Stimulated activated memory B cell treated with anti-CD40 and anti-IgM and Interleukin-4, amounts not matched to agents 10 μg/mL and 1 μg/mL and 100 μg/mL, for 72 hours (primary cell): ENCODE measurements around the gene SFXN4.
"Not testable (repeated sequence)": the region's sequence is repeated elsewhere in the genome, so short reads cannot be mapped to it uniquely, and the experiment has no call there.

Source experiments
- ATAC-seq: fragments of 150-1000 bp; cut with Tn5 transposase; 2 replicates; pipeline ENCODE4 v1.10.0; 2021
- H3K27ac Mint-ChIP-seq: one replicate; pipeline ENCODE4 v1.8.0; 2022; ENCODE audit warnings: mild to moderate bottlenecking, mixed read lengths
- H3K27me3 Mint-ChIP-seq: one replicate; pipeline ENCODE4 v1.8.0; 2022; ENCODE audit warnings: mixed read lengths
- H3K36me3 Mint-ChIP-seq: one replicate; pipeline ENCODE4 v1.8.0; 2022; ENCODE audit warnings: mixed read lengths
- H3K4me1 Mint-ChIP-seq: one replicate; pipeline ENCODE4 v1.8.0; 2022; ENCODE audit warnings: mixed read lengths
- H3K4me3 Mint-ChIP-seq: one replicate; pipeline ENCODE4 v1.8.0; 2022; ENCODE audit warnings: mild to moderate bottlenecking, moderate library complexity, mixed read lengths
- H3K9me3 Mint-ChIP-seq: one replicate; pipeline ENCODE4 v1.8.0; 2022; ENCODE audit warnings: mixed read lengths

The SFXN4 gene

DNA sequence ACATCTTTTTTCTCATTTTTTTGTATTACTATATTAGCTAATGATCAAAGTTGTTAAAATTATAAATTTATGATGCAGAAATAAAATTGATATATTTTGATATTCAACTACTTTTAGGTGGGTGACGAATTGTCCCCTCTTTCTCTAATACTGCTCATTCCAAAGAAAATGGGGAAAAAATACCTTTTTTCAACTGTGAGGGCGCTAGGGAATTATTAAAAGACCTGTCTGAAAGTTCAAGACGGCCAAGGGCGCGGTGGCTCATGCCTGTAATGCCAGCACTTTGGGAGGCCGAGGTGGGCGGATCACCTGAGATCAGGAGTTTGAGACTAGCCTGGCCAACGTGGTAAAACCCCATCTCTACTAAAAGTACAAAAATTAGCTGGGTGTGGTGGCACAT, 27.6 kb downstream of the SFXN4 start:
- H3K4me1 Mint-ChIP-seq, H3K4me3 Mint-ChIP-seq, H3K27me3 Mint-ChIP-seq, H3K27ac Mint-ChIP-seq, ATAC-seq, H3K9me3 Mint-ChIP-seq: not testable (repeated sequence)
- H3K36me3 Mint-ChIP-seq: peaks cover 33% of the 10 kb centered on the region

- ATAC-seq: no peak
- Mint-ChIP-seq H3K4me1 (peaks cover 16% of the 10 kb centered on the region), H3K4me3 (no peak overlapping the region), H3K9me3 (no peaks in the 10 kb centered on the region), H3K27me3 (no peaks in the 10 kb centered on the region), H3K36me3 (peaks cover 40% of the 10 kb centered on the region), H3K27ac (no peak overlapping the region)
Measured at GRCh38 chr10:119136084-119136483, 29.4 kb downstream of the SFXN4 start.

DNA sequence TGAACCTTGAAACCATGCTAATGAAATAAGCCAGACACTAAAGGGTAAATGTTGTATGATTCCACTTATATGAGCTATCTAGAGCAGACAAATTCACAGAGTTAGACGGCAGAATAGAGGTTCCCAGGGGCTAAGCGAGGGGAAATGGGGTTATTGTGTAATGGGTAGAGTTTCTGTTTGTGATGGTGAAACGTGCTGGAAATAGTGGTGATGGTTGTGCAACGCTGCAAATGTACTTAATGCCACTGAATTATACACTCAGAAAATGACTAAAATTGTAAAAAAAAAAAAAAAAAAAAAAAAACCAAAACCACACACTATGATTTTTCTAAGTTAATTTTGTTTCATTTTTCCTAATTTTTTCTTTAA, 30.0 kb downstream of the SFXN4 start:
- H3K36me3 Mint-ChIP-seq: peaks cover 41% of the 10 kb centered on the region
- peaks cover 22% of the 10 kb centered on the region for H3K4me1 Mint-ChIP-seq

DNA sequence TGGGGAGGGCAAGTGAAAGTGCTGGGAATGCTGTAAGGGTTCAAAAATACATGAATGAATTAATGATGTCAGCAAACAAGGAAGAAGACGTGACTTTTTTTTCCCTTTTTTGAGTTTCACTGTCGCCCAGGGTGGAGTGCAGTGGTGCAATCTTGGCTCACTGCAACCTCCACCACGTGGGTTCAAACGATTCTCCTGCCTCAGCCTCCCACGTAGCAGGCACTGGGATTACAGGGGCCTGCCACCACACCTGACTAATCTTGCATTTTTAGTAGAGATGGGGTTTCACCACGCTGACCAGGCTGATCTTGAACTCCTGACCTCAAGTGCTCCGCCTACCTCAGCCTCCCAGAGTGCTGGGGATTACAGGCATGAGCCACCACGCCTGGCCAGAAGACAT, 31.6 kb downstream of the SFXN4 start:
- H3K27ac Mint-ChIP-seq: peak overlapping the region; percentile 75

More for the DNA sequence above, 30.0 kb downstream of the SFXN4 start:
- no peak for ATAC-seq
- no peaks in the 10 kb centered on the region for H3K9me3 Mint-ChIP-seq
- no peaks in the 10 kb centered on the region for H3K27me3 Mint-ChIP-seq
- no peak overlapping the region for H3K27ac Mint-ChIP-seq
- H3K4me3 Mint-ChIP-seq: no peak overlapping the region

DNA sequence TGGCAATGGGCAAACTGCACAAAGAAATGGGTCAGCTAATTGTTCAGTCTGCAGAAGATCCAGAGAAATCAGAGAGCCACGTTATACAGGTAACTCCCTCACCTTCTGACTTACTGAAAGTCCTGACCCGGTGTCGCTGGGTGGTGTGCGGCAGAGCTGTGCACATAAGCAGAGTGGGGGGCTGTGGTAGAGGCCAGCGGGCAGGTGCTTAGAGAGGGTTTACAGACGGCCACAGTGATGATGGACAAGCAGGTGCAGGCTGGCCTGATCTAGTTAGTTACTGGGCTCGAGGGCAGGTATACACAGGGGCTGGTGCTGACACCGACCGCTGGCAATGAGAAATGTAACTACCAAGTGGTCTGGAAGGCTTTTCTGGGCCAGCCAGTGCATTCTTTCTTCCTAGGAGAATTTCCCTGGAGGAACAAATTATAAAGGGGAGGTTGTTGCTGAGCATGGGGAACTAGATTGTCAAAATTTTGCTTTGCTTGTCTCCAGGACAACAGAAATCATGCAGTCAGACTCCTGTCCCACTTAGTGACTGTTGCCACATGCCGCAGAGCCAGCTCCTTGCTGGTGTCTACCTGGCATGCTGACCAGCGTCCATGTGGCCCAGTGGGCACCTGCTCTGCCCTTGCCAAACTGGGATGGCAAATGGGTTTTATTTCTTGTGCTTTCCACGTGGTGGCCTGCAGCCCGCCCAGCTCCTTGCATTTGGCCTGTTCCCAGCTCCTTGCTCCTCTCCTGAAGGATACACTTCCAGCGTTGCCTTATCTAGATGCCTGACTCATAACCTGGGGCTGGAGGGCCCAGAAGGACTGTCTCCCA, 32.8 kb downstream of the SFXN4 start:
- Mint-ChIP-seq H3K36me3 (peaks cover 43% of the 10 kb centered on the region), H3K9me3 (no peaks in the 10 kb centered on the region), H3K27me3 (no peaks in the 10 kb centered on the region), H3K4me1 (peaks cover 24% of the 10 kb centered on the region), H3K27ac (peak overlapping the region; percentile 90), H3K4me3 (no peak overlapping the region)
- no peak for ATAC-seq

More for the DNA sequence above, 31.6 kb downstream of the SFXN4 start:
- no peaks in the 10 kb centered on the region for H3K9me3 Mint-ChIP-seq
- H3K4me1 Mint-ChIP-seq: peaks cover 24% of the 10 kb centered on the region
- peaks cover 48% of the 10 kb centered on the region for H3K36me3 Mint-ChIP-seq
- H3K27me3 Mint-ChIP-seq: no peaks in the 10 kb centered on the region
- no peak overlapping the region for H3K4me3 Mint-ChIP-seq
- no peak for ATAC-seq

GRCh38 chr10:119131512-119132240, 33.8 kb downstream of the SFXN4 start:
- Mint-ChIP-seq H3K27me3 (no peaks in the 10 kb centered on the region), H3K27ac (peak overlapping the region; percentile 90), H3K9me3 (no peaks in the 10 kb centered on the region), H3K4me3 (peak overlapping the region; percentile 80), H3K36me3 (peaks cover 43% of the 10 kb centered on the region), H3K4me1 (peaks cover 24% of the 10 kb centered on the region)
- peak; percentile 83 for ATAC-seq

DNA sequence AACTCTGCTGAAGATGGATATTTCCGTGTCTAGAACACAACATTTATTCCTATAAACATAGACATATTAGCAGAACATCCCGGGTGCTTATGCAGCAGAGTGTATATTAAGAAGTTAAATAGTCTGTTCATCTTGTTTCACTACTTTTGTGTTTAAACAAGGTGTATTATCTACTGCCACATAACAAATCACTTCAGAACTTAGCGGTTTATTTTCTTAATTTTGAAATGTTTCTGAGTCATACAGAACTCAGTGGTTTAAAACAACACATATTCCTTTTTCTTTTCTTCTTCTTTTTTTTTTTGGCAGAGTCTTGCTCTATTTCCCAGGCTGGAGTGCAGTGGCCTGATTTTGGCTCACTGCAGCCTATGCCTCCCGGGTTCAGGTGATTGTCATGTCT, 35.8 kb downstream of the SFXN4 start:
- H3K4me3 Mint-ChIP-seq: no peak overlapping the region
- no peak for ATAC-seq
- no peak overlapping the region for H3K27ac Mint-ChIP-seq
- peaks cover 24% of the 10 kb centered on the region for H3K4me1 Mint-ChIP-seq
- peaks cover 54% of the 10 kb centered on the region for H3K36me3 Mint-ChIP-seq
- H3K27me3 Mint-ChIP-seq: no peaks in the 10 kb centered on the region
- H3K9me3 Mint-ChIP-seq: peaks cover 3% of the 10 kb centered on the region

- Mint-ChIP-seq H3K27ac (no peak overlapping the region), H3K9me3 (peaks cover 3% of the 10 kb centered on the region), H3K4me3 (no peak overlapping the region), H3K4me1 (peaks cover 7% of the 10 kb centered on the region), H3K36me3 (peaks cover 48% of the 10 kb centered on the region), H3K27me3 (no peaks in the 10 kb centered on the region)
- ATAC-seq: no peak
Measured at GRCh38 chr10:119125942-119126341, 39.6 kb downstream of the SFXN4 start.

- Mint-ChIP-seq H3K27me3 (no peaks in the 10 kb centered on the region), H3K4me3 (no peak overlapping the region), H3K36me3 (peaks cover 30% of the 10 kb centered on the region), H3K9me3 (peaks cover 2% of the 10 kb centered on the region), H3K4me1 (no peaks in the 10 kb centered on the region), H3K27ac (no peak overlapping the region)
- ATAC-seq: no peak
Measured at GRCh38 chr10:119120875-119121274, 44.6 kb downstream of the SFXN4 start.

DNA sequence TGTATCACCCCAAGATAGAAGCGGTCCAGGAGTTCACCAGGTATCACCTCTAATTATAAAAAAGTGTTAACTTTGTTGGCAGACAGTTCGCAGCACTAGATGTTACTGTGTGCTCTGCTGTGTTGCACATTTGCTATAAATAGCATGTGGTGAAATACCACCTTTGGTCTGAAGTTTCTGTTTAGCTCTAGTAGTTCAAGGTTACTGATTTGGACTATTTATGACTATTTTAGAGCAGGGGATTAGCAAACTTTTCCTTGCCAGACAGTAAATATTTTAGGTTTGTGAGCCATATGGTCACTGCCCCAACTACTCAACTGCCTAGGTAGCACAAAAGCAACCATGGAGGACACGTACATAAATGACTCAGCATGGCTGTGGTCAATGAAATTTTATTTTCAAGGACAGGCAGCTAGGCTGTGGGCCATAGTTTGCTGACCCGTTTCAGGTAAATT, 45.1 kb downstream of the SFXN4 start:
- Mint-ChIP-seq H3K9me3 (no peaks in the 10 kb centered on the region), H3K36me3 (peaks cover 26% of the 10 kb centered on the region), H3K27me3 (no peaks in the 10 kb centered on the region), H3K27ac (peak overlapping the region; percentile 30), H3K4me3 (no peak overlapping the region), H3K4me1 (no peaks in the 10 kb centered on the region)
- ATAC-seq: peak; percentile 60

DNA sequence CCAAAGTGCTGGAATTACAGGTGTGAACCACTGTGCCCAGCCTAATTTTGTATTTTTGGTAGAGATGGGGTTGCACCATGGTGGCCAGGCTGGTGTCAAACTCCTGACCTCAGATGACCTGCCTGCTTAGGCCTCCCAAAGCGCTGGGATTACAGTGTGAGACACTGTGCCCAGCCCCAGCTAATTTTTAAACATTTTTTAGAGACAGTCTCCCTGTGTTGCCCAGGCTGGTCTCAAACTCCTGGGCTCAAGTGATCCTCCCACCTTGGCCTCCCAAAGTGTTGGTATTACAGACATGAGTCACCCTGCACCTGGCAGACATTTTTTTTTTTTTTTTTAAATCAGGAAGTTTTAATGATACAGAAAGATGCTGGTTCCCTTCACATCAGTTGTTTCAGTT, 46.1 kb downstream of the SFXN4 start:
- no peak overlapping the region for H3K4me3 Mint-ChIP-seq
- peaks cover 27% of the 10 kb centered on the region for H3K36me3 Mint-ChIP-seq
- no peaks in the 10 kb centered on the region for H3K27me3 Mint-ChIP-seq
- no peaks in the 10 kb centered on the region for H3K9me3 Mint-ChIP-seq
- ATAC-seq: no peak
- H3K27ac Mint-ChIP-seq: no peak overlapping the region
- H3K4me1 Mint-ChIP-seq: no peaks in the 10 kb centered on the region

GRCh38 chr10:119118231-119118630, 47.3 kb downstream of the SFXN4 start:
- ATAC-seq: no peak
- no peaks in the 10 kb centered on the region for H3K9me3 Mint-ChIP-seq
- no peak overlapping the region for H3K27ac Mint-ChIP-seq

GRCh38 chr10:119116326-119116951, 49.1 kb downstream of the SFXN4 start:
- no peaks in the 10 kb centered on the region for H3K9me3 Mint-ChIP-seq
- H3K27ac Mint-ChIP-seq: no peak overlapping the region
- peaks cover 31% of the 10 kb centered on the region for H3K36me3 Mint-ChIP-seq
- no peak overlapping the region for H3K4me3 Mint-ChIP-seq
- no peaks in the 10 kb centered on the region for H3K27me3 Mint-ChIP-seq
- no peak for ATAC-seq
- no peaks in the 10 kb centered on the region for H3K4me1 Mint-ChIP-seq

More at GRCh38 chr10:119118231-119118630, 47.3 kb downstream of the SFXN4 start:
- Mint-ChIP-seq H3K4me1 (no peaks in the 10 kb centered on the region), H3K4me3 (no peak overlapping the region), H3K36me3 (peaks cover 38% of the 10 kb centered on the region), H3K27me3 (no peaks in the 10 kb centered on the region)

DNA sequence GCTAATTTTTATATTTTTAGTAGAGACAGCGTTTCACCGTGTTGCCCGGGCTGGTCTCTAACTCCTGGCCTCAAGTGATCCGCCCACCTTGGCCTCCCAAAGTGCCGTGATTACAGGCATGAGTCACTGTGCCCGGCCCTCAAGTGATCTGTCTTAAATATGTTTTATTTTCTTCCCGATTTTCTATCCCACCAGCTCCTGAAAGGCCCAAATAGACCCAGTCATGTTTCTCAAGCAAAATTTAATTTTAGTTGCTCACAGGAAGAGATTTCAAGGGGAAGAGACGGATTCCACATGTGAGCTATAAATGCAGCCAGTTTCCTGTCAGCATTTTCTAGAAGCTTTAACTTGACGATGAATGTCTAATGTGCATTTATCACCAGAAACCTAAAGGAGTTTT, 49.6 kb downstream of the SFXN4 start:
- H3K4me3 Mint-ChIP-seq: no peak overlapping the region
- no peak overlapping the region for H3K27ac Mint-ChIP-seq
- no peak for ATAC-seq
- no peaks in the 10 kb centered on the region for H3K27me3 Mint-ChIP-seq
- H3K36me3 Mint-ChIP-seq: peaks cover 29% of the 10 kb centered on the region
- no peaks in the 10 kb centered on the region for H3K9me3 Mint-ChIP-seq
- no peaks in the 10 kb centered on the region for H3K4me1 Mint-ChIP-seq
